ENCODE measurements around the gene SH3GL2. TPM values are rescaled to one million over a fixed set of nuclear protein-coding genes. Genes with fewer than 3 reads are reported as not detected.
"Not testable (repeated sequence)": the region's sequence is repeated elsewhere in the genome, so short reads cannot be mapped to it uniquely, and the experiment has no call there.

Gene SH3GL2
- total RNA-seq, 2 donors from 2014 or later: 0.78 to 1.3 TPM

DNA sequence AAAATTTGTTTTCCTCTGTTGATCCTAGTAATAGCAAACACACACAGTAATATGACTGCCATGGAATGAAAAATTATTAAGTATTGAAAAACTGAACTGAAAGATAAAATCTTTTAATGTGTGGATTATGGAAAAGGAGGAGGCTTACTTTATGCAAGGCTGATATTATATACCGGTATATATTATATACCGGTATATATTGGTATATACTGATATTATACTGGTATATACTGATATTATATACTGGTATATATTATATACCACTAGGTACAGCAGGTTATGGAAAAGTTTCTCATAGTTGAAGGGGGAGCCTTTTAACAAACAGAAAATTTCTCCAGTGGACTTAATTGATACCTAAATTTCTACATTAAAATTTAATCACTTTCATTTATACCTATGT, 181.4 kb downstream of the SH3GL2 start:
- no peaks in the 10 kb centered on the region for H3K36me3 ChIP-seq (replicated peaks in 1 of 2; ENCODE audit: insufficient read depth in 1 of 2, low read depth in 2 of 2)
- no peaks in the 10 kb centered on the region for H3K27me3 ChIP-seq
- intact Hi-C loops (cut with DNase I): no loop called here
- ATAC-seq: no peak
- no peak overlapping the region for H3K4me3 ChIP-seq
- no peak overlapping the region for H3K27ac ChIP-seq
- WGBS, 2 donors: 90 to 91% methylated on average over 2 of the region's 2 CpGs
- H3K4me1 ChIP-seq: no peaks in the 10 kb centered on the region
- TF ChIP-seq, protein P1, sequence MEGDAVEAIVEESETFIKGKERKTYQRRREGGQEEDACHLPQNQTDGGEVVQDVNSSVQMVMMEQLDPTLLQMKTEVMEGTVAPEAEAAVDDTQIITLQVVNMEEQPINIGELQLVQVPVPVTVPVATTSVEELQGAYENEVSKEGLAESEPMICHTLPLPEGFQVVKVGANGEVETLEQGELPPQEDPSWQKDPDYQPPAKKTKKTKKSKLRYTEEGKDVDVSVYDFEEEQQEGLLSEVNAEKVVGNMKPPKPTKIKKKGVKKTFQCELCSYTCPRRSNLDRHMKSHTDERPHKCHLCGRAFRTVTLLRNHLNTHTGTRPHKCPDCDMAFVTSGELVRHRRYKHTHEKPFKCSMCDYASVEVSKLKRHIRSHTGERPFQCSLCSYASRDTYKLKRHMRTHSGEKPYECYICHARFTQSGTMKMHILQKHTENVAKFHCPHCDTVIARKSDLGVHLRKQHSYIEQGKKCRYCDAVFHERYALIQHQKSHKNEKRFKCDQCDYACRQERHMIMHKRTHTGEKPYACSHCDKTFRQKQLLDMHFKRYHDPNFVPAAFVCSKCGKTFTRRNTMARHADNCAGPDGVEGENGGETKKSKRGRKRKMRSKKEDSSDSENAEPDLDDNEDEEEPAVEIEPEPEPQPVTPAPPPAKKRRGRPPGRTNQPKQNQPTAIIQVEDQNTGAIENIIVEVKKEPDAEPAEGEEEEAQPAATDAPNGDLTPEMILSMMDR (IDR thresholded peaks at IDR 0.05): no peak
- no peak for TF ChIP-seq POLR2A (IDR thresholded peaks at IDR 0.05)
- H3K9me3 ChIP-seq: no peaks in the 10 kb centered on the region
- no peak for DNase-seq

DNA sequence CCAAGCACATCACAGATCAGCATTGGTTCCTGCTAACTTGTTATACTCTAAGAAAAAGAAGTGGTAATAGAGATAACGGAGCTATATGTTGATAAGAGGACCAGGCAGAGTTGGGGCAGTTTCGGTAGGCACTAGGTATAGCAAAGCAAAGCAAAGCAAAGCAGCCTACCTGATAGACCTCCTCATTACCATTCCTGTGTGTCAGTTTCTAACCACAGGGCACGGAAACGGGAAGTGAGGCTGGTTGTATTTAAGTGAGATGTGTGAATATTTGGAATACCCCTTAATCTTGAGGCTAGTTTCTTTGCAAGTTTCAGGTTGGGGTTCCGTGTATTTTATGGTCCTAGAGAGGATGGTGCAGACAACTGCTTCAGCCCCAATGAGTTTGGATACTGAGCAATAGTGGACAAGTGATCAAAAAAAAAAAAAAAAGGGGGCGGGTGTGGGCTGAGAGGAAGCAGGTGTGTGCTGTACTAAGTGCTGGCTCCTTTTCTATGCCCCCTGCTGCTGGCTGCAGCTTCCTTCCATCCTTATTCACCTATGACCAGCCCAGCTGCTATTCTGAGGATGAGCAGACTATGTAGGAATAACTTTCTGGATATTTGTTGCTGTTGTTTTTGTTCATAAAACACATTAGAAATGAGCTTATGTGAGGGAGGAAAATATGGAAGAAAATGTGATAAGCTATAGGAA, 183.3 kb downstream of the SH3GL2 start:
- Histone ChIP-seq H3K27ac (no peak overlapping the region), H3K36me3 (replicated peaks in 1 of 2; ENCODE audit: insufficient read depth in 1 of 2, low read depth in 2 of 2) (no peaks in the 10 kb centered on the region), H3K9me3 (no peaks in the 10 kb centered on the region), H3K4me3 (no peak overlapping the region), H3K4me1 (no peaks in the 10 kb centered on the region), H3K27me3 (no peaks in the 10 kb centered on the region)
- TF ChIP-seq POLR2A (IDR thresholded peaks at IDR 0.05): no peak
- TF ChIP-seq, protein P1 (IDR thresholded peaks at IDR 0.05): no peak
- intact Hi-C loops (cut with DNase I): no loop called here
- WGBS, 2 donors: 44 to 57% methylated on average over 6 of the region's 6 CpGs
- DNase-seq (no peak), ATAC-seq (no peak)

DNA sequence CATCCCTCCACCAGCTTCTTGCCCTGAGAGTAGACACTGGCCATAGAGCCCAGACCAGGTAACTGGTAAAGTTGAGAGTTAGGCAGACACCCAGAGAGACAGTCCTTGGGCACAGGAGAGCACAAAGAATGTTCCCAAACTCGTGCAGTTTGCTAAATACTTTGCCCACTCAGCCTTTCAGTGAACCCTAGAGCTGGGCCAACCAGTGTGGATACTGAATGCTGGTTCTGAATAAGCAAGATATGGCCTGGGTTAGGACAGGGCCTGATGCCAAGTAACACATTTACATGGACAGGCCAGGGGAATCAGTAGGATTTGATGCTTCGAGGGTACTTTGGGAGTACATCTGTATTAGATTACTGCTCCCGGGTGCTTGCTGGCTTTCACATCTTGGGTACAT, 185.4 kb downstream of the SH3GL2 start:
- no peak overlapping the region for H3K4me3 ChIP-seq
- H3K4me1 ChIP-seq: no peaks in the 10 kb centered on the region
- H3K27ac ChIP-seq: no peak overlapping the region
- TF ChIP-seq, protein P1 (IDR thresholded peaks at IDR 0.05): no peak
- TF ChIP-seq POLR2A (IDR thresholded peaks at IDR 0.05): no peak
- intact Hi-C loops (cut with DNase I): no loop called here
- ATAC-seq: no peak
- 63 to 66% methylated on average over 3 of the region's 3 CpGs for WGBS, 2 donors
- DNase-seq: no peak
- H3K27me3 ChIP-seq: no peaks in the 10 kb centered on the region
- H3K36me3 ChIP-seq (replicated peaks in 1 of 2; ENCODE audit: insufficient read depth in 1 of 2, low read depth in 2 of 2): no peaks in the 10 kb centered on the region
- no peaks in the 10 kb centered on the region for H3K9me3 ChIP-seq

DNA sequence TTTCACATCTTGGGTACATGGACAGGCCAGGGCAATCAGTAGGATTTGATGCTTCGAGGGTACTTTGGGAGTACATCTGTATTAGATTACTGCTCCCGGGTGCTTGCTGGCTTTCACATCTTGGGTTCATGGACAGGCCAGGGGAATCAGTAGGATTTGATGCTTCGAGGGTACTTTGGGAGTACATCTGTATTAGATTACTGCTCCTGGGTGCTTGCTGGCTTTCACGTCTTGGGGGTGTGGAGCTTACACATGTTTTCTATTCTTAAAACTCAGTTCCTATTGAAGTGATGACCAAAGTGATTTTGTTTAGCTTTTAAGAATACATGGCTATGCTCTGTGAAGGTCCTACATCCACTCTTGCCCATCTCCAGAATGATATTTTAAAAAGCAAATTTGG, 186.3 kb downstream of the SH3GL2 start:
- H3K4me3 ChIP-seq; DNase-seq; intact Hi-C loops (cut with DNase I); H3K27ac ChIP-seq; H3K9me3 ChIP-seq; H3K36me3 ChIP-seq (replicated peaks in 1 of 2; ENCODE audit: insufficient read depth in 1 of 2, low read depth in 2 of 2); ATAC-seq; H3K4me1 ChIP-seq; H3K27me3 ChIP-seq: not testable (repeated sequence)
- 63 to 76% methylated on average over 3 to 4 of the region's 4 CpGs for WGBS, 2 donors

DNA sequence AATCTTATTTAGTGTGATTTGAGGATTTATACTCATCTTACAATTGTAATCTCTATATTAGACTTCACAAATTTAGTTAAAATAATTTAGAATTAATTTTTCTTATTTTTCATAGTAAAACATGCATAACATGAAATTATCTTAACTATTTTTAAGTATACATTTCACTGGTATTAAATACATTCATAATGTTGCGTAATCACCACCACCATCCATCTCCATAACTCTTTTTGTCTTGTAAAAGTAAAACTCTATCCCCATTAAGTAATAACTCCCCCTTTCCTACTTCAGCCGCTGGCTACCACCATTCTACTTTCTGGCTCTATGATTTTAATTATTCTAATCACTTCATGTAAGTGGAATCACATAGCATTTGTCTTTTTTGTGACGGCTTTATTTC, 193.4 kb downstream of the SH3GL2 start:
- TF ChIP-seq, protein P1 (IDR thresholded peaks at IDR 0.05): no peak
- no peak for TF ChIP-seq POLR2A (IDR thresholded peaks at IDR 0.05)
- H3K27me3 ChIP-seq: no peaks in the 10 kb centered on the region
- no peaks in the 10 kb centered on the region for H3K36me3 ChIP-seq (replicated peaks in 1 of 2; ENCODE audit: insufficient read depth in 1 of 2, low read depth in 2 of 2)
- H3K4me3 ChIP-seq: no peak overlapping the region
- ATAC-seq: no peak
- no peaks in the 10 kb centered on the region for H3K4me1 ChIP-seq
- 78 to 84% methylated on average over 3 of the region's 3 CpGs for WGBS, 2 donors
- H3K27ac ChIP-seq: no peak overlapping the region
- no peaks in the 10 kb centered on the region for H3K9me3 ChIP-seq
- no peak for DNase-seq
- intact Hi-C loops (cut with DNase I): no loop called here
